ENCODE results near the gene ARHGEF11. TPM values are rescaled to one million over a fixed set of nuclear protein-coding genes. Genes with fewer than 3 reads are reported as not detected.

The ARHGEF11 gene
- total RNA-seq, 1 experiment from 2014 or later, result 41.1 TPM

DNA sequence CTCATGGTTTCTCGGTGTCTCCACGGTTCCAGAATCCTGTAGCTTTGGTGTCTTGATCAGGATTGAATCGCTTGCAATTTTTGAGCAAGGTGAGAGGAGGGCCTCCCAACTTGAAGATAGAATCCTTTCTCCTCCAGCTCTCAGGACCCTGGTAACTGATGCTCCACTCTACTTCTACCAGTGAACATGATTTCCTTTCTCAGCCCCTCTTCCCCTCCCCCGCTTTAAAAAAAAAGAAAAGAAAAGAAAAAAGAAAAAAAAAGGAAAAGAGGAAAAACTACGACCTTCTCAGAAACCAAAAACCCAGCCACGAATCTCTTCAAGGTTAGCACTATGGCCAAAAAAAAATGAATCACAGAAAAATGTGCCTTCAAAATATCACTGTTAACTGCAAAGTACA lies 1.2 kb downstream of the ARHGEF11 start:
- H3K4me1 Mint-ChIP-seq, result peaks cover 52 to 54% of the 10 kb centered on the region in 2 experiments

More for the DNA sequence above, 1.2 kb downstream of the ARHGEF11 start:
- Histone ChIP-seq H3K79me1 (ENCODE audit: insufficient read depth, low read depth, low read length, poor library complexity, severe bottlenecking) (peaks cover 14% of the 10 kb centered on the region), H3K56ac (ENCODE audit: insufficient read length, low read depth, low read length) (no peak overlapping the region), H3K4ac (ENCODE audit: low read depth, low read length) (no peak overlapping the region), H3T11ph (ENCODE audit: low read length) (no peak overlapping the region), H3K4me1 (ENCODE audit: insufficient read depth, low read length) (peaks cover 10% of the 10 kb centered on the region), H3K23me2 (ENCODE audit: insufficient read length, low read depth, low read length, poor library complexity, severe bottlenecking) (peaks cover 23% of the 10 kb centered on the region), H4K20me1 (ENCODE audit: control insufficient read depth, insufficient read depth, insufficient read length) (no peaks in the 10 kb centered on the region), H2AK5ac (ENCODE audit: insufficient read length, low read length) (no peak overlapping the region), H2BK5ac (ENCODE audit: insufficient read length, low read length) (no peak overlapping the region), H3K9ac (ENCODE audit: extremely low read depth, insufficient read length, low read length) (peak overlapping the region; percentile 63), H2BK120ac (ENCODE audit: low read depth, low read length, poor library complexity, severe bottlenecking) (no peak overlapping the region), H4K91ac (ENCODE audit: insufficient read length, low read depth, low read length) (no peak overlapping the region), H3K4me2 (ENCODE audit: insufficient read depth, insufficient read length, low read length) (peak overlapping the region; percentile 86), H2BK20ac (ENCODE audit: low read depth, low read length, poor library complexity, severe bottlenecking) (no peak overlapping the region), H2AFZ (ENCODE audit: low read length) (no peak overlapping the region), H2BK12ac (ENCODE audit: insufficient read length, low read depth, low read length) (no peak overlapping the region), H2BK15ac (ENCODE audit: low read depth, low read length) (no peak overlapping the region), H4K8ac (replicated peaks; ENCODE audit: insufficient read length, low read depth, low read length) (no peak overlapping the region), H3K27me3 (ENCODE audit: insufficient read depth, low read length) (no peaks in the 10 kb centered on the region), H3K14ac (ENCODE audit: insufficient read depth, low read length) (no peak overlapping the region), H3K23ac (ENCODE audit: insufficient read length, low read depth, low read length) (no peak overlapping the region), H3K79me2 (ENCODE audit: insufficient read depth, low read length) (peaks cover 21% of the 10 kb centered on the region; the same call in 1 of the 2 replicates), H4K5ac (ENCODE audit: insufficient read length, low read depth, low read length) (no peak overlapping the region), H3K9me3 (ENCODE audit: control insufficient read depth, low read depth, low read length) (no peaks in the 10 kb centered on the region), H3K27ac (ENCODE audit: insufficient read length, low read depth, low read length) (no peak overlapping the region), H3K18ac (ENCODE audit: insufficient read length, low read depth, low read length) (no peak overlapping the region)
- no peak for DNase-seq
- Mint-ChIP-seq H3K27ac (peak overlapping the region; percentile 11 to 31 (median 27); a peak in 3 of 7 replicates), H3K36me3 (ENCODE audit: insufficient read depth in 1 of 3, low read depth in 3 of 3) (peaks cover 0 to 6% (median 3%) of the 10 kb centered on the region in 3 experiments; a peak in 5 of 7 replicates), H3K9me3 (no peaks in the 10 kb centered on the region), H3K27me3 (ENCODE audit: low read depth) (no peaks in the 10 kb centered on the region; the same call in 1 of the 2 replicates), H3K4me3 (peak overlapping the region; percentile 86 to 91)
- no CpG with 5 or more reads among the region's 6 CpGs for WGBS (ENCODE audit: extremely low coverage, insufficient read length, low lambda C conversion rate)
- TF ChIP-seq CTCF (conservative IDR thresholded peaks at IDR 0.05), result no peak

All from H9 (cell line).